NCI-H1417 treated with DMSO at 0.1 percent for 48 hours (cell line): ENCODE results near the gene RNF217.

Experiments used
- DNase-seq: peaks from one replicate; lab custom pipeline; 2025; lab: John Stamatoyannopoulos, UW

The RNF217 gene

DNA sequence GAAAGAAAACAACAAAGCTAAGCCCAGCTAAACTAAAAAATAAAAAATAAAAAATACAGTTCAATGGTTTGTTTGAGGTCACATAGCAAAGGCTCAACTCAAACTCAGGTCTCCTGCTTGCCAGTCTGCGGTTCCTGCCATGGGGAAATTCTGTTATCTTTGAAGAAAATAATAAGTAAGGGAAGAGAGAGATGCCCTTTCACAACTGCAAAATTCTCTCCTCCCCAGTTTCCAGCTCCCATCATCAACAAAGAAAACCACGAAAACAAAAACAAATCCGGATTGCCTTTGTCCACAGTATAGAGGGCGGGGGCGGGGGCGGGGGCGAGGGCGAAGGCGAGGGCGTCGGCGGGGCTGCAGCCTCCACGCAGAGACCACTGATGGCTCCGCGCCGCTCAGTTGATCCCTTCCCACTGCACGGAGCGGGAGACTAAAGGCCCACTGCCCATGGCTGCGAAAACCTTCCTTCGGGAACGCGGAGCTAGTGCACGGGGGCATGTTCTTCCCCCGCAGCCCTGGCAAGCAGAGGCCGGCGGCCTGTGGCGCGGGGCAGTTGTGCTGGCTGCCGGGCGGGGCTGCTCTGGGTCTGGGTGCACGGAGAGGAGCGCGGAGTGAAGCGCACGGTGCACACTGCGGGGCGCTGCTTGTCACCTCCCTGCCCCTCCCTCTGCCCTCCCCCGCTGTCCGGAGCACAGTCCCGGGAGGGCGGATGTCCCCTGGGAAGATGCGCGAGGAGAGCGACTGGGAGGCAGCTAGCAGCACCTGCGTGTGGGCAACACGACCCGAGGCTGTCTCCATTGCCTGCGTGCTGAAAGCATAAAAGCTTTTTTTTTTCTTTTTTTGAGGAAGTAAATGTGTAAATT lies 137.2 kb downstream of the RNF217 start:
- no peak for DNase-seq

GRCh38 chr6:125100074-125100652 lies 137.9 kb downstream of the RNF217 start:
- DNase-seq, result no peak

GRCh38 chr6:125101128-125101527 lies 138.9 kb downstream of the RNF217 start:
- no peak for DNase-seq

DNA sequence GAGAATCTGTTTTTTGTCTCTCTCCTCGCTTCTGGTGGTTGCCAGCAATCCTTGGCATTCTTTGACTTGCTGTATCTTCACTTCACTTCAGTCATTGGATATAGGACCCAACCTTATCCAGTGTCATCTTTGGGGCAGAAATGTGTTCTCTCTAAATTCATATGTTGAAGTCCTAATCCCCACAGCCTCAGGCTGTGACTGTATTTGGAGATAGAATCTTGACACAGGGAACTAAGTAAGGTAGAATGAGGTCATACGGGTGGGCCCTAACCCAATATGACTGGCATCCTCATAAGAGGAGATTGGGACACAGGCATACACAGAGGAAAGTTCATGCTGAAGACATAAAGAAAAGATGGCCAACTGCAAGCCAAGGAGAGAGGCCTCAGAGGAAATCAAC lies 139.4 kb downstream of the RNF217 start:
- DNase-seq, result no peak

GRCh38 chr6:125102411-125102810 lies 140.2 kb downstream of the RNF217 start:
- no peak for DNase-seq

DNA sequence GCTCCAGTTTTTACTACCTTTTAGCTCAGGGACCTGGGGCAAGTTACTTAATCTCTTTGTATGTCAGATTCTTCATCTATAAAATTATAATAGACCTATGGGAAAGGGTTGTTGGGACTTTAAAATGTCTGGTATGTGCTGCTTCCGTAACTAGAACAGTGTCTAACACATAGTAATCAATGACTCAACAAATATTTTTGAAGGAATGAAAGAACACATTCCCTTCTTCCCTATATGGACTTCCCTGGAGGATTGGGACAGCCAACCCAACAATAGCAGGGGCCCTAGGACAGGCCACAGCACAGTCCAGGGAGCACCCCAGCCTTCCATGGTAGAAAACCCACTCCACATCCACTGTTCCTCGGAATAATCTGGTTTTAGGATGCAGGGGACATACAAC lies 140.7 kb downstream of the RNF217 start:
- DNase-seq, result no peak

- no peak for DNase-seq
Measured at GRCh38 chr6:125104425-125104824, 142.2 kb downstream of the RNF217 start.

DNA sequence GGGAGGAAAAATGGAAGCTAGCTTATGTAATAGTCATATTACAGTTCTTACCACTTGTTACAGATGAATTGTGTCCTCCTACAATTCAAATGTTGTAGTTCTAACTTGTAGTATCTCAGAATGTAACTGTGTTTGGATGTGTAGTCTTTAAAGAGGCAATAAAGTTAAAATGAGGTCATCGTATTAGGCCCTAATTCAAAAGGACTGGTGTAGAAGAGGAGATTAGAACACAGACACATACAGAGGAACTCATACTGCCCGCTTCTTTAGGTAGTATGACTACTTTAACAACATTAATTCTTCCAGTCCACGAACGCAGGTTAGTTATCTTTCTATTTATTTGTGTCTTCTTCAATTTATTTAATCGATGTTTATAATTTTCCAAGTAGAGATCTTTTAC lies 144.8 kb downstream of the RNF217 start:
- no peak for DNase-seq

DNA sequence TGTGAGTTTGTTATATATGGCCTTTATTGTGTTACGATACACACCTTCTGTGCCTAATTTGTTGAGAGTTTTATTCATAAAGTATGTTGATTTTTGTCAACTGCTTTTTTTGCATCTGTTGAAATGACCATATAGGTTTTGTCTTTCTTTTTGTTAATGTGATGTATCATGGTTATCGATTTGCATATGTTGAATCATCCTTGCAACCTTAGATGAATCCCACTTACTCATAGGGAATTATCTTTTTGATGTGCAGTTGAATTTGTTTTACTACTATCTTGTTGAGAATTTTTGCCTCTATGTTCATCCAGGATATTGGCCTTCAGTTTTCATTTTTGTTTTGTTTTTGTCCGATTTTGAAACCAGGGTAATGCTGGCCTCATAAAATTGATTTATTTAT lies 145.7 kb downstream of the RNF217 start:
- DNase-seq, result no peak

DNA sequence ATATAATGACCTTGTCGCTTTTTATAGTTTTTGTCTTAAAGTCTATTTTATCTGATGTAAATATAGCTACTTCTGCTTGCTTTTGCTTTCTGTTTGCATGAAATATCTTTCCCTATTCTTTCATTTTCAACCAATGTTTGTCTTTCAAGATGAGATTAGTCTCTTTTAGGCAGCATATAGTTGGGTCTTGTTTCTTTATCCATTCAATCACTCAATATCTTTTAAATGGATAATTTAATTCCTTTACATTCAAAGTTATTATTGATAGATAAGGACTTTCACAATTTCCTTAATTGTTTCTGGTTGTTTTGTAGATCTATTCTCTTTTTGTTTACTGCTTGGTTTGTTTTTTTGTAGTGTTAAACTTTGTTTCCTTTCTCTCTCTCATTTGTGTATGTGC lies 147.8 kb downstream of the RNF217 start:
- no peak for DNase-seq

DNA sequence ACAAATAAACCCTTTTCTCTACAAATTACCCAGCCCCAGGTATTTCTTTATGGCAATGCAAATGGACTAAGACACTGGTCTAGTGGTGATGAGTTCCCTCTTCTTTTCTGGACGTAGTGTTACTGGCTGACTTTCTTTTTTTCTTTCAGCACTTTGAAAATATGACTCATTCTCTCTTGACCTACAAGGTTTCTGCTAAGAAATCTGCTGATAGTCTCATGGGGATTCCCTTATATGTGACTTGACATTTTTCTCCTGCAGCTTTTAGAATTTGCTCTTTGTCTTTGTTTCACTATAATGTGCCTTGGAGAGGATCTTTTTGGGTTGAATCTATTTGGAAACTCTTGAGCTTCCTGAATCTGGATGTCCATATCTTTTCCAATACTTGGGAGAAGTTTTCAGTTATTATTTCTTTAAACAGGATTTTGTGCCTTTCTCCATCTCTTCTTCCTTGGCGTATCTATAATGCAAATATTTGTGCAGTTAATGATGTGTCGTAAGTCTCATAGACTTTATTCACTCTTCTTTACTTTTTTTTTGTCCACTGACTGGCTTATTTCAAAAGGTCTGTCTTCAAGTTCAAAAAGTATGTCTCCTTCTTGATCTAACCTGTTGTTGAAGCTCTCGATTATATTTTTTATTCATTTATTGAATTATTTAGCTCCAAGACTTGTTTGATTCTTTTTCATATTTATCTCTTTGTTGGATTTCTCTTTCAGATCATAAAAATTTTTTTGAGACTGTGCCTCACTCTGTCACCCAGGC lies 149.2 kb downstream of the RNF217 start:
- no peak for DNase-seq

GRCh38 chr6:125112934-125113333 lies 150.7 kb downstream of the RNF217 start:
- DNase-seq, result no peak

- no peak for DNase-seq
Measured at GRCh38 chr6:125114248-125114858, 152.1 kb downstream of the RNF217 start.

DNA sequence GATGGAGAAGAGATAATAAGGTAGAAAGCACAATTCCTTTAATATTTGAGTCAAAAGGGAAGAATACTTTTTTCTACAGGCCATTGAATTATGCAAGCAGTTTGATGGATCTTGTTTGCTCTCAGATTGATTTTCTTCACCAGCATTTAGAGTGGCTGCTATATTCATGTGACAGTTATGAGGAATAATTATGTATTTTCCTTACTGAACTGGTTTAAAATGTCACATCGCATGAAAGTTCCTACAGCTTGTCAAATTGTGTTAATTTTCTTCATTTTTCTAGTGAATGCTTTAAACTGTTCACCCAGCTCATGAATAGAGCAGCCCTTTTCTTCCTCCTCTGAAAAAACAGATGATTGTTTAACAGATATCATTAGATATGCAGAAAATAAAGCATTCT lies 153.9 kb downstream of the RNF217 start:
- DNase-seq, result no peak

GRCh38 chr6:125116710-125117109 lies 154.5 kb downstream of the RNF217 start:
- no peak for DNase-seq

DNA sequence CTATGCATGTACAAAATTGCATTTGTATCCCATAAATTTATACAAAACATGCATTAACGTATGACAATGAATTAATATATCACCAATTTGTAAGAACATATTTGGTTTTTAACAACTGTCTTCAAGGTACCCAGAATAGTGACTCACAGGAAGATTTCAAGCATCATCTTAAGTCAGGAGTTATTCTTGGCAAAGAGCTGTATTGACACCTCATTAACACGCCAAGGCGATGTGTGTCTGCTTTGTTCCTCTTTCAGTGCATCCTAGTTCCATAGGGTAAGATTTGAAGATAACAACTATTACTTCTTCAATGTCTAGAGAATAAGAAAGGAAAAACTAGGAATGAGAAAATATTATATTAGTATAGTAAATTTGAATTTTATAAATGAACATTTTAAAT lies 155.6 kb downstream of the RNF217 start:
- no peak for DNase-seq

GRCh38 chr6:125120054-125120590 lies 157.9 kb downstream of the RNF217 start:
- no peak for DNase-seq

- no peak for DNase-seq
Measured at GRCh38 chr6:125121894-125122293, 159.7 kb downstream of the RNF217 start.

- DNase-seq, result no peak
Measured at GRCh38 chr6:125123051-125123450, 160.8 kb downstream of the RNF217 start.

GRCh38 chr6:125123468-125124048 lies 161.3 kb downstream of the RNF217 start:
- no peak for DNase-seq

DNA sequence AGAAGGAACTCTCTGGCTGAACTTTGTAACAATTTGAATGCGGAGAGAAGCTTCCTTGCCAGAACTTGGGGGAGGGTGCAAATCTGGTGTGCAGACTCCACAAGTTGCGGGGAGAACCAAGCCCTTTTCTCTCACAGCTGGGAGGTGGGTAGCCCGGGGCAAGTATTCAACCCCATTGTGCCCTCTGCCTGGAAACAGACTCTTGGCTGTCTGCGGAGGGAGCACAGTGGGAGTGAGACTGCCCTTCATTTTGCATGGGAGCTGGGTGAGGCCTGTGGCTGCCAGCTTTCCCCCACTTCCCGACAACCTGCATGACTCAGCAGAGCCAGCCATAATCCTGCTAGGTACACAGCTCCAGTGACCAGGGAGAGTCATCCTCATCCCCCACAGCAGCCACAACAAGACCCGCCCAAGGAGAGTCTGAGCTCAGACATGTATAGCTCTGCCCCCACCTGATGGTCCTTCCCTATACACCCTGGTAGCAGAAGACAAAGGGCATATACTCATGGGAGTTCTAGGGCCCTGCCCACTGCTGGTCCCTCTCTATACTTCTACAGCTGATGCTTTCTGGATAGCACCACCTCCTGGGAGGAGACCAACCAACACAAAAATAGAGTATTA lies 161.9 kb downstream of the RNF217 start:
- DNase-seq, result no peak
